Measurements from ENCODE around the gene HS6ST2.

DNA sequence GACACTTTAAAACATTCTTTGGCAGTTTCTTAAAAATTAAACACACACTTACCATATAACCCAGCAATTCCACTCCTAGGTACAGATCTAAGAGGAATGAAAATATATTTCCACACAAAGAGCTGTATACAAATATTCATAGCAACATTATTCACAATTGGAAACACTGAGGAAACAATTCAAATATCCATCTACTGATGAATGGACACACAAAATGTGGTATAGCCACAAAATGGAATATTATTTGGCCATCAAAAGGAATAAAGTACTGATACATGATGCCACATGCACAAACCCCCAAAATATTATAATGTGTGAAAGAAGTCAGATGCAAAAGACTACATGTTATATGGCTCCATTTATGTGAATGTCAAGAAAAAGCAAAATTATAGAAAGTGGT is 70.9 kb downstream of the HS6ST2 start:
- TF ChIP-seq, protein P1, sequence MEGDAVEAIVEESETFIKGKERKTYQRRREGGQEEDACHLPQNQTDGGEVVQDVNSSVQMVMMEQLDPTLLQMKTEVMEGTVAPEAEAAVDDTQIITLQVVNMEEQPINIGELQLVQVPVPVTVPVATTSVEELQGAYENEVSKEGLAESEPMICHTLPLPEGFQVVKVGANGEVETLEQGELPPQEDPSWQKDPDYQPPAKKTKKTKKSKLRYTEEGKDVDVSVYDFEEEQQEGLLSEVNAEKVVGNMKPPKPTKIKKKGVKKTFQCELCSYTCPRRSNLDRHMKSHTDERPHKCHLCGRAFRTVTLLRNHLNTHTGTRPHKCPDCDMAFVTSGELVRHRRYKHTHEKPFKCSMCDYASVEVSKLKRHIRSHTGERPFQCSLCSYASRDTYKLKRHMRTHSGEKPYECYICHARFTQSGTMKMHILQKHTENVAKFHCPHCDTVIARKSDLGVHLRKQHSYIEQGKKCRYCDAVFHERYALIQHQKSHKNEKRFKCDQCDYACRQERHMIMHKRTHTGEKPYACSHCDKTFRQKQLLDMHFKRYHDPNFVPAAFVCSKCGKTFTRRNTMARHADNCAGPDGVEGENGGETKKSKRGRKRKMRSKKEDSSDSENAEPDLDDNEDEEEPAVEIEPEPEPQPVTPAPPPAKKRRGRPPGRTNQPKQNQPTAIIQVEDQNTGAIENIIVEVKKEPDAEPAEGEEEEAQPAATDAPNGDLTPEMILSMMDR (IDR thresholded peaks at IDR 0.05; ENCODE audit: low read length), result no peak
- TF ChIP-seq EZH2 (optimal IDR thresholded peaks at IDR 0.05; ENCODE audit: low read depth, low read length) (no peak), EZH2phosphoT487 (IDR thresholded peaks at IDR 0.05; ENCODE audit: low read length) (no peak)

Data from MM.1S (cell line).